Pancreas (tissue), 10 donors: ENCODE results near the gene DPYSL3. TPM values are rescaled to one million over a fixed set of nuclear protein-coding genes. Genes with fewer than 3 reads are reported as not detected.

ENCODE experiments used
- ATAC-seq, 4 donors: fragments of 200-7000 bp; cut with Tn5 transposase; one replicate each; pipeline versions ENCODE4 v1.8.0 to v1.9.1; 2020; ENCODE audit warnings: mild to moderate bottlenecking in 4 of 4, moderate library complexity in 4 of 4
- DNase-seq, 6 donors: peaks; one replicate each; pipeline ENCODE4 v3.0.0-alpha.2; 2020
- FAIRE-seq: peaks from 2 replicates; lab custom pipeline; 2012; peaks lifted over from hg19 to GRCh38; lab: Jason Lieb, UNC
- H3K27ac ChIP-seq, 4 donors: fragments of 200-600 bp; sonication (generic); 1 replicate in 3 of 4; 2 replicates in 1 of 4; pipeline versions ENCODE4 v1.5.0 to v1.8.0; 2020
- H3K27me3 ChIP-seq, 4 donors: fragments of 200-600 bp; one replicate each; pipeline ENCODE4 v1.8.0; 2021
- H3K36me3 ChIP-seq, 3 donors: fragments of 200-600 bp; sonication (generic) in 1 of 3; one replicate each; pipeline versions ENCODE4 v1.5.0 to v1.8.0; 2020 to 2021
- H3K4me1 ChIP-seq, 3 donors: fragments of 200-600 bp; one replicate each; pipeline ENCODE4 v1.8.0; 2021
- H3K4me3 ChIP-seq, 4 donors: fragments of 200-600 bp; sonication (generic) in 2 of 4; one replicate each; pipeline versions ENCODE4 v1.5.0 to v1.8.0; 2020 to 2021
- H3K9me3 ChIP-seq, 4 donors: fragments of 200-600 bp; one replicate each; pipeline ENCODE4 v1.8.0; 2021
- CTCF ChIP-seq, 4 donors: fragments of 200-600 bp; sonication (generic) in 3 of 4; IDR thresholded peaks; one replicate each; pipeline versions ENCODE4 v1.5.0 to v1.8.0; 2021; ENCODE audit warnings: antibody characterized with exemption in 4 of 4
- WGBS, 2 donors: extraction: QIAGEN DNeasy Blood & Tissue Kit; methylation state at CpG; one replicate each; pipeline ENCODE4 v1.1.7; 2013; 5-methylcytosine and 5-hydroxymethylcytosine counted together
- intact Hi-C, 3 donors: fragments of 100-400 bp; cut with DNase I; formaldehyde crosslinking; loops; one replicate each; pipeline versions ENCODE4 v1.11.1 to v1.14.2; 2022
- polyA plus RNA-seq, 2 donors: library from polyadenylated mRNA; stranded (reverse); fragments of 200-250 nt; gene quantifications; one replicate each; pipeline ENCODE4 v1.2.3, GENCODE V29; 2013
- total RNA-seq, 6 donors: library from RNA; stranded (reverse); fragmentation: NEBNext Ultra II Directional in 4 of 6; extraction: Animal tissue kit (Norgen Biotek cat#: 25700) in 4 of 6; gene quantifications; one replicate each; pipeline versions ENCODE4 v1.2.1 to v1.2.4, GENCODE V29; 2021 to 2023
- donor health status: healthy with polysubstance abuse.
- donor health status: DM: no; HTN: no; CAD: no; lungs with moderate emphysema.
- donor health status: DM: no; HTN: no; CAD: no.
- donor health status: control.
- donor health status: control.
- donor health status: Bipolar disorder and iron deficiency.
- donor health status: DM: yes; HTN: yes; CAD: no.
- donor health status: DM: no; HTN: no; CAD: no.
- donor health status: DM: no; HTN: no; CAD: no.
- donor health status: DM: yes; HTN: yes; CAD: no.

Gene DPYSL3
- total and polyA plus RNA-seq, 8 donors, result 1.7 to 18.4 (median 5.0) TPM

- no peak for FAIRE-seq
- Histone ChIP-seq H3K27ac (no peak overlapping the region), H3K9me3 (no peaks in the 10 kb centered on the region), H3K27me3 (no peaks in the 10 kb centered on the region), H3K36me3 (no peaks in the 10 kb centered on the region), H3K4me3 (no peak overlapping the region), H3K4me1 (no peaks in the 10 kb centered on the region)
- TF ChIP-seq CTCF (IDR thresholded peaks at IDR 0.05), result no peak
- no peak for DNase-seq
- ATAC-seq, result no peak
- 68 to 89% methylated on average over 2 of the region's 2 CpGs for WGBS, 2 donors
- intact Hi-C loops, result loop anchor here in 1 of 3 donors (10.0 kb wide), 1 partner anchor 114 kb away; no protein-coding TSS in a partner anchor
Observed at GRCh38 chr5:147460380-147460779, 49.5 kb downstream of the DPYSL3 start.

GRCh38 chr5:147458581-147458980 lies 51.3 kb downstream of the DPYSL3 start:
- H3K4me3 ChIP-seq, result no peak overlapping the region
- H3K27me3 ChIP-seq, result no peaks in the 10 kb centered on the region
- H3K9me3 ChIP-seq, result no peaks in the 10 kb centered on the region
- H3K27ac ChIP-seq, result no peak overlapping the region
- no peak for TF ChIP-seq CTCF (IDR thresholded peaks at IDR 0.05)
- DNase-seq (no peak), ATAC-seq (no peak), FAIRE-seq (no peak)
- intact Hi-C loops, result loop anchor here in 2 of 3 donors (5.0 to 10.0 kb wide), 2 partner anchors 96 to 124 kb away; no protein-coding TSS in a partner anchor
- no peaks in the 10 kb centered on the region for H3K36me3 ChIP-seq
- peaks cover 0 to 5% (median 0%) of the 10 kb centered on the region in 3 donors for H3K4me1 ChIP-seq
- WGBS, 2 donors, result 76 to 89% methylated on average over 3 of the region's 3 CpGs

GRCh38 chr5:147455822-147456450 lies 53.9 kb downstream of the DPYSL3 start:
- intact Hi-C loops, result loop anchor here in 2 of 3 donors (5.0 to 10.0 kb wide), 2 partner anchors 99 to 126 kb away; no protein-coding TSS in a partner anchor
- H3K27me3 ChIP-seq, result peaks cover 0 to 6% (median 0%) of the 10 kb centered on the region in 4 donors
- ATAC-seq (no peak), DNase-seq (no peak), FAIRE-seq (no peak)
- H3K36me3 ChIP-seq, result no peaks in the 10 kb centered on the region
- 58 to 62% methylated on average over 1 of the region's 1 CpG for WGBS, 2 donors
- no peak for TF ChIP-seq CTCF (IDR thresholded peaks at IDR 0.05)
- H3K4me3 ChIP-seq, result no peak overlapping the region
- no peaks in the 10 kb centered on the region for H3K9me3 ChIP-seq
- H3K4me1 ChIP-seq, result peaks cover 0 to 10% (median 0%) of the 10 kb centered on the region in 3 donors
- H3K27ac ChIP-seq, result no peak overlapping the region

GRCh38 chr5:147454996-147455677 lies 54.7 kb downstream of the DPYSL3 start:
- Histone ChIP-seq H3K4me1 (peaks cover 0 to 10% (median 0%) of the 10 kb centered on the region in 3 donors), H3K27me3 (peaks cover 0 to 6% (median 0%) of the 10 kb centered on the region in 4 donors), H3K27ac (no peak overlapping the region), H3K9me3 (no peaks in the 10 kb centered on the region), H3K36me3 (no peaks in the 10 kb centered on the region), H3K4me3 (no peak overlapping the region)
- DNase-seq, result no peak
- ATAC-seq, result no peak
- intact Hi-C loops, result loop anchor here in 2 of 3 donors (5.0 to 10.0 kb wide), 2 partner anchors 100 to 127 kb away; no protein-coding TSS in a partner anchor
- FAIRE-seq, result no peak
- TF ChIP-seq CTCF (IDR thresholded peaks at IDR 0.05), result no peak
- WGBS, 2 donors, result 63 to 74% methylated on average over 10 of the region's 10 CpGs
